Measurements from ENCODE around the gene MINPP1. TPM values are rescaled to one million over a fixed set of nuclear protein-coding genes. Genes with fewer than 3 reads are reported as not detected.

Gene MINPP1
- total and polyA plus RNA-seq, 11 donors, result 4.9 to 10.0 (median 6.7) TPM

DNA sequence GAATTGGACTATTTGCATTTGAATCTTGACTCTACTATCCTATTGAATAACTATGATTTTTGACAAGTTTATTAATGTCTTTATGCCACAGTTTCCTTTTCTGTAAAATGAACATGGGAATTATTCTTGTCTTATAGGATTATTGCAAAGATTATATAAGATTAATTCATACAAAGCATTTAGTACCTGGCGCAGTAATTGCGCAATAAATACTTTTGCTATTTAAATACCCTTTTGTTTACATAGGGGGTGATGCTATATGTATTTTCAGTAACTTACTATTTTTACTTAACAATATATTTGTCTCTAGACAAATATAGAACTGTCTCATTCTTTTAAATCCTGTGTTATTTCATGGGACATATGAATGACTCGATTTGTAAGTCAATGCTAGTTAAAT lies 5.3 kb downstream of the MINPP1 start:
- H3K27ac ChIP-seq, result no peak overlapping the region
- peaks cover 0 to 72% (median 66%) of the 10 kb centered on the region in 9 donors for H3K36me3 ChIP-seq
- no peaks in the 10 kb centered on the region for H3K27me3 ChIP-seq
- peaks cover 0 to 21% (median 15%) of the 10 kb centered on the region in 12 donors for H3K4me1 ChIP-seq
- intact Hi-C loops (cut with DNase I), result no loop called here
- ATAC-seq (no peak), DNase-seq (no peak)
- TF ChIP-seq POLR2A (IDR thresholded peaks at IDR 0.05) (no peak), CTCF (IDR thresholded peaks at IDR 0.05) (no peak)
- no peaks in the 10 kb centered on the region for H3K9me3 ChIP-seq
- no peak overlapping the region for H3K4me3 ChIP-seq
- WGBS, 4 donors, result 90 to 93% (median 90%) methylated on average over 3 of the region's 3 CpGs

DNA sequence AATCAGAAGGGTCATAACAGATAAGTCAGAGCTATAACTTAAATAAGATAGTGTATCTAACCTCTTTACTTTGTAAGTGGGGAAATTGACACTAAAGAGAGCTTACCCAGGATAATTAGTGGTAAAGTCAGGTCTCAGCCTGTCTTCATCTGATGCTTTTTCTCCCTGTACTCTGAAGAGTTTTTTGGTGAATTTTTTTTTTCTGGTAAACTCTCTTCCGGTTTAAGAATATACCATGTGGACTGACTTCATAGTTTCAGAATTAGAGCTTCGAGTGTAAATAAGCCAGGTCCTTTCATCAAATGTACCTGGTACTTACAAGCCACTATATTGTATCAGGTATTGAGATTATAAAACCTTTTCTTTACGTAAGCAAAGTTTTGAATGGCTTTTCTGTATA lies 6.8 kb downstream of the MINPP1 start:
- Histone ChIP-seq H3K9me3 (no peaks in the 10 kb centered on the region), H3K27ac (no peak overlapping the region), H3K4me3 (no peak overlapping the region), H3K36me3 (peaks cover 0 to 84% (median 73%) of the 10 kb centered on the region in 9 donors), H3K27me3 (no peaks in the 10 kb centered on the region), H3K4me1 (peaks cover 0 to 11% (median 4%) of the 10 kb centered on the region in 12 donors)
- intact Hi-C loops (cut with DNase I), result no loop called here
- 87 to 97% (median 92%) methylated on average over 3 of the region's 3 CpGs for WGBS, 4 donors
- ATAC-seq, result no peak
- DNase-seq, result no peak
- TF ChIP-seq POLR2A (IDR thresholded peaks at IDR 0.05) (no peak), CTCF (IDR thresholded peaks at IDR 0.05) (no peak)

DNA sequence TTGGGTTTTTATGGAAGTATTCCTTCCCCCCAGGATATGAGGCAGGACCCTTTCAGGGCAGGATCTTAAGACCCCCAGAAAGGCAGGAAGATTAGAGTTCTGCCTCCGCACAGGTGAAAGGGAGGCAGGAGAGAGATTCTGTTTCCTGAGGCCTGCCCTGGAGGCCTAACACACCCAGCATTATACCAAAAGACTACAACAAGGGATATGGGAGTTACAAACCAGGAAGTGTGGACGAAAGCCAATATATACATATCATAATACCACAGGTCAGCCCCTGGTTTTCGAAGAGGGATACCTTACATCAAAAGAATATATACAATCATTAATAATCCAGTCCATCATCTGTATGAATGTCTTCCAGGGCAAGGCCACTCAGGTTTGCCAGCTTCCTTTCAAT lies 14.2 kb downstream of the MINPP1 start:
- DNase-seq (no peak), ATAC-seq (no peak)
- intact Hi-C loops (cut with DNase I), result no loop called here
- Histone ChIP-seq H3K9me3 (no peaks in the 10 kb centered on the region), H3K4me3 (no peak overlapping the region), H3K4me1 (peaks cover 0 to 10% (median 5%) of the 10 kb centered on the region in 12 donors), H3K27ac (no peak overlapping the region), H3K36me3 (peaks cover 0 to 76% (median 59%) of the 10 kb centered on the region in 9 donors), H3K27me3 (no peaks in the 10 kb centered on the region)
- 90 to 95% (median 92%) methylated on average over 3 of the region's 3 CpGs for WGBS, 4 donors
- TF ChIP-seq POLR2A (IDR thresholded peaks at IDR 0.05) (no peak), CTCF (IDR thresholded peaks at IDR 0.05) (no peak)

DNA sequence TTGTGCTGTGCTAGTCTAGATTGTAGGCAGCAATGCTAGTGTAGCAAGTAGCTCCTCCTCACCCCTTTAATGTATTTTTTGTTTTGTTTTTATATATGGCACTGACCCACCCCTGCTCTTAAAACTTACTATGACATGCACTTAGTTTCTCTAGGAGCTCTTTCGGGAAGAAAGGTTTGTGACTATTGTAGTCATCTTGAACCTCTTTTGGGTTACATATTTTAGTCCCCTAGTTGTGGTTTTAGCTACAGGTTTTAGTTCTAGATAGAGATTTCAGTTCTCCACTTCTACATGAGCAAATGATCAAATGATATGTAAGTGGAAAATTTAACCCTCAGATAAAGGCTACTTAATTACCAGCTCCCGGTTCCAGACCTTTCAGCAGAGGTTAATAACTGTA lies 14.9 kb downstream of the MINPP1 start:
- no peak for ATAC-seq
- Histone ChIP-seq H3K9me3 (no peaks in the 10 kb centered on the region), H3K27ac (no peak overlapping the region), H3K36me3 (peaks cover 0 to 69% (median 53%) of the 10 kb centered on the region in 9 donors), H3K4me1 (peaks cover 0 to 16% (median 10%) of the 10 kb centered on the region in 12 donors), H3K27me3 (no peaks in the 10 kb centered on the region), H3K4me3 (no peak overlapping the region)
- TF ChIP-seq POLR2A (IDR thresholded peaks at IDR 0.05) (no peak), CTCF (IDR thresholded peaks at IDR 0.05) (no peak)
- WGBS, 4 donors, result 91 to 99% (median 95%) methylated on average over 2 of the region's 2 CpGs
- DNase-seq, result no peak
- intact Hi-C loops (cut with DNase I), result no loop called here

Measured in heart left ventricle (tissue), 16 donors.